Thyroid gland (tissue), 4 donors: ENCODE results near the gene IRAK2.

Experiments
- CTCF ChIP-seq, 6 experiments: fragments of 200-600 bp in 3 of 6; fragments of 450-650 bp in 3 of 6; sonication (generic) in 3 of 6; IDR thresholded peaks; one replicate each; pipeline ENCODE4 v1.5.1; 2016 to 2019; ENCODE audit warnings: antibody characterized with exemption in 6 of 6, mild to moderate bottlenecking in 2 of 6, inconsistent platforms in 1 of 6, moderate library complexity in 1 of 6
- POLR2A ChIP-seq, 2 donors: fragments of 450-650 bp; IDR thresholded peaks; one replicate each; pipeline ENCODE4 v1.6.1; 2017; ENCODE audit warnings: antibody characterized with exemption in 2 of 2, mild to moderate bottlenecking in 2 of 2, moderate library complexity in 1 of 2

- TF ChIP-seq CTCF (IDR thresholded peaks at IDR 0.05), result no peak
- TF ChIP-seq POLR2A (IDR thresholded peaks at IDR 0.05), result no peak
These were observed 109.9 kb downstream of the IRAK2 start for GRCh38 chr3:10274601-10275000.
